ENCODE results near the gene GMEB1.

GRCh38 chr1:28671254-28671780 lies 2.7 kb downstream of the GMEB1 start:
- TF ChIP-seq CTCF (IDR thresholded peaks at IDR 0.05; ENCODE audit: insufficient read depth, low read length, poor library complexity, severe bottlenecking) (no peak), EZH2phosphoT487 (conservative IDR thresholded peaks at IDR 0.05; ENCODE audit: low read length) (no peak)

All from SU-DHL-6 (cell line).